Measurements from ENCODE around the gene RIC8A. TPM values are rescaled to one million over a fixed set of nuclear protein-coding genes. Genes with fewer than 3 reads are reported as not detected.

The RIC8A gene
- total RNA-seq, 1 experiment from 2014 or later, result 129 TPM

DNA sequence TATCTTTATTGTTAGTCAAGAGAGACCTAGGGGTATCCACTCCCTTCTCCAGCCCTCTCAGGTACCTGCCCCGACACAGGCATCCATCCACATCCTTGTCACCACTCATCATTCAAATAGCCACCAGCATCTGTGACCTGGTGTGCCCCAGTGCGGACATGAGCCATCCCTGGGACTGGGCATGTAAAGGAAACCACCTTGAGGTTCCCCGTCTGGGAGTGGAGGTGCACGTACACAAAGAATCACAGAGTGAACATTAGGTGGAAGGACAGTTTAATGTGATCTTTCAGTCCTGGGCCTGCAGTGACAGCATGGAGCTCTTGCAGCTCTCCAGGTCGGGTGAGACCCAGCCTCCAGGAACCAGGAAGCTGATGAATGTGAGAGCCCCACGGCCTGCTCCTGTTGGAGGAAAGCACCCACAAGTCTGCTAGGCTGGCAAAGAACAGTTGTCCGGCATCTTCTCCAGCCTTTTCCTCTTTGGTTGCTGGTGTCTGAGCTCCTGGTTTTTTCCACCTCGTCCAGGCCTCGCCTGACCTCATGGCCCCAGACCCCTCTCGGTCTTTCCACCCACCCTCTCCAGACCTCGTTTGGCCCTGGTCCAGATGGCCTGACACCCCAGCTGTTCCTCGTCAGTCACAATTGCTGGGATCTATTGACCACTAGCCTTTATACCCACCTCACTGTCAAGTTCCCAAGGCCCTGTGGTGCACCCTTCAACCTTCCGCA, 45.8 kb downstream of the RIC8A start:
- POLR2A ChIA-PET (ENCODE audit: unreplicated experiment), result no interaction called here
- H3K27ac ChIP-seq, result no peak overlapping the region
- H3K4me3 ChIP-seq, result no peak overlapping the region
- no peaks in the 10 kb centered on the region for H3K9me3 ChIP-seq (ENCODE audit: insufficient read depth, low read depth)
- H3K4me1 ChIP-seq (replicated peaks; ENCODE audit: insufficient read depth), result no peaks in the 10 kb centered on the region
- DNase-seq, result no peak
- TF ChIP-seq, protein P1, sequence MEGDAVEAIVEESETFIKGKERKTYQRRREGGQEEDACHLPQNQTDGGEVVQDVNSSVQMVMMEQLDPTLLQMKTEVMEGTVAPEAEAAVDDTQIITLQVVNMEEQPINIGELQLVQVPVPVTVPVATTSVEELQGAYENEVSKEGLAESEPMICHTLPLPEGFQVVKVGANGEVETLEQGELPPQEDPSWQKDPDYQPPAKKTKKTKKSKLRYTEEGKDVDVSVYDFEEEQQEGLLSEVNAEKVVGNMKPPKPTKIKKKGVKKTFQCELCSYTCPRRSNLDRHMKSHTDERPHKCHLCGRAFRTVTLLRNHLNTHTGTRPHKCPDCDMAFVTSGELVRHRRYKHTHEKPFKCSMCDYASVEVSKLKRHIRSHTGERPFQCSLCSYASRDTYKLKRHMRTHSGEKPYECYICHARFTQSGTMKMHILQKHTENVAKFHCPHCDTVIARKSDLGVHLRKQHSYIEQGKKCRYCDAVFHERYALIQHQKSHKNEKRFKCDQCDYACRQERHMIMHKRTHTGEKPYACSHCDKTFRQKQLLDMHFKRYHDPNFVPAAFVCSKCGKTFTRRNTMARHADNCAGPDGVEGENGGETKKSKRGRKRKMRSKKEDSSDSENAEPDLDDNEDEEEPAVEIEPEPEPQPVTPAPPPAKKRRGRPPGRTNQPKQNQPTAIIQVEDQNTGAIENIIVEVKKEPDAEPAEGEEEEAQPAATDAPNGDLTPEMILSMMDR (conservative IDR thresholded peaks at IDR 0.05), result no peak
- TF ChIP-seq EZH2 (IDR thresholded peaks at IDR 0.05; ENCODE audit: low read depth), result no peak
- CTCF ChIA-PET, result no interaction called here
- 0 out of 2 replicates have a peak, but pooled peaks cover 5% of the 10 kb centered on the region for H3F3A ChIP-seq (ENCODE audit: insufficient read depth, low read depth)
- no peaks in the 10 kb centered on the region for H3K9me2 ChIP-seq (ENCODE audit: insufficient read depth)
- no peaks in the 10 kb centered on the region for H3K27me3 ChIP-seq (ENCODE audit: insufficient read depth, low read depth)
- intact Hi-C loops (cut with micrococcal nuclease; ENCODE audit: unreplicated experiment), result no loop called here
- no TSS peak for BruUV-seq (replicated peaks)
- H3K4me2 ChIP-seq, result no peak overlapping the region
- no peaks in the 10 kb centered on the region for H4K20me1 ChIP-seq (ENCODE audit: insufficient read depth)
- no peaks in the 10 kb centered on the region for H3K36me3 ChIP-seq (ENCODE audit: low read depth)
- no peaks in the 10 kb centered on the region for H3K79me2 ChIP-seq (ENCODE audit: low read depth)
- H2AFZ ChIP-seq, result no peak overlapping the region

- no peak for TF ChIP-seq EZH2 (IDR thresholded peaks at IDR 0.05; ENCODE audit: low read depth)
- DNase-seq, result no peak
- Histone ChIP-seq H4K20me1 (ENCODE audit: insufficient read depth) (no peaks in the 10 kb centered on the region), H3K4me1 (replicated peaks; ENCODE audit: insufficient read depth) (no peaks in the 10 kb centered on the region), H3K27me3 (ENCODE audit: insufficient read depth, low read depth) (no peaks in the 10 kb centered on the region), H3K9me2 (ENCODE audit: insufficient read depth) (no peaks in the 10 kb centered on the region), H3K4me3 (no peak overlapping the region), H3F3A (ENCODE audit: insufficient read depth, low read depth) (0 out of 2 replicates have a peak, but pooled peaks cover 5% of the 10 kb centered on the region), H3K4me2 (no peak overlapping the region), H3K79me2 (ENCODE audit: low read depth) (no peaks in the 10 kb centered on the region), H3K36me3 (ENCODE audit: low read depth) (no peaks in the 10 kb centered on the region), H3K27ac (no peak overlapping the region), H2AFZ (no peak overlapping the region), H3K9me3 (ENCODE audit: insufficient read depth, low read depth) (no peaks in the 10 kb centered on the region)
- intact Hi-C loops (cut with micrococcal nuclease; ENCODE audit: unreplicated experiment), result no loop called here
- BruUV-seq (replicated peaks), result no TSS peak
- POLR2A ChIA-PET (ENCODE audit: unreplicated experiment), result interaction anchor here (0.7 kb wide), 1 partner anchor 102 kb away, joined by 6 read pairs; no protein-coding TSS in a partner anchor
- CTCF ChIA-PET, result no interaction called here
Observed at GRCh38 chr11:253886-254270, 46.4 kb downstream of the RIC8A start.

DNA sequence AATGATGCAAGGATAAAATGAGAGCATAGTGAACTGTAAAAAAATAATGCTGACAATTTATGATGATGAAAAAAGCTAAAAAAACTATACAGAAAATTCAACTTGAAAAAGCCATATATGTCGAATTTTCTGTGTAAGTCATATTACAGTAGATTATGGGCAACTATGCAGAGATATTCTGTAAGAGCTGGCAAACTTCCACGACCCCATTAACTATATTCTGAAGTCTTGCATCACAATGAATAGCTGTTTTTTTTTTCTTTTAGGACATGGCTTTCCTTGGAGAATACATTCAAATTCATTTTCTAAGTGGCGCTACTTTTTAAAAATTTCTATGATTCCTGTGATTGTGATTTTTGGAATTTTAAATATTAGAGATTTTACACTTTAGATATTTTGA, 47.7 kb downstream of the RIC8A start:
- Histone ChIP-seq H3F3A (ENCODE audit: insufficient read depth, low read depth) (0 out of 2 replicates have a peak, but pooled peaks cover 5% of the 10 kb centered on the region), H3K79me2 (ENCODE audit: low read depth) (no peaks in the 10 kb centered on the region), H4K20me1 (ENCODE audit: insufficient read depth) (no peaks in the 10 kb centered on the region), H3K4me1 (replicated peaks; ENCODE audit: insufficient read depth) (no peaks in the 10 kb centered on the region), H3K9me3 (ENCODE audit: insufficient read depth, low read depth) (no peaks in the 10 kb centered on the region), H3K27ac (no peak overlapping the region), H2AFZ (no peak overlapping the region), H3K4me3 (no peak overlapping the region), H3K36me3 (ENCODE audit: low read depth) (no peaks in the 10 kb centered on the region), H3K27me3 (ENCODE audit: insufficient read depth, low read depth) (no peaks in the 10 kb centered on the region), H3K9me2 (ENCODE audit: insufficient read depth) (no peaks in the 10 kb centered on the region), H3K4me2 (no peak overlapping the region)
- POLR2A ChIA-PET (ENCODE audit: unreplicated experiment), result no interaction called here
- no TSS peak for BruUV-seq (replicated peaks)
- CTCF ChIA-PET, result no interaction called here
- no peak for TF ChIP-seq EZH2 (IDR thresholded peaks at IDR 0.05; ENCODE audit: low read depth)
- TF ChIP-seq, protein P1 (conservative IDR thresholded peaks at IDR 0.05), result no peak
- DNase-seq, result no peak
- intact Hi-C loops (cut with micrococcal nuclease; ENCODE audit: unreplicated experiment), result no loop called here

- no peak for DNase-seq
- ChIA-PET CTCF (no interaction called here), POLR2A (ENCODE audit: unreplicated experiment) (no interaction called here)
- intact Hi-C loops (cut with micrococcal nuclease; ENCODE audit: unreplicated experiment), result no loop called here
- TF ChIP-seq EZH2 (IDR thresholded peaks at IDR 0.05; ENCODE audit: low read depth), result no peak
- TF ChIP-seq, protein P1 (conservative IDR thresholded peaks at IDR 0.05), result no peak
- Histone ChIP-seq H3K4me3 (no peak overlapping the region), H3K9me3 (ENCODE audit: insufficient read depth, low read depth) (no peaks in the 10 kb centered on the region), H3K9me2 (ENCODE audit: insufficient read depth) (no peaks in the 10 kb centered on the region), H3K79me2 (ENCODE audit: low read depth) (no peaks in the 10 kb centered on the region), H3K4me2 (no peak overlapping the region), H4K20me1 (ENCODE audit: insufficient read depth) (no peaks in the 10 kb centered on the region), H3K36me3 (ENCODE audit: low read depth) (no peaks in the 10 kb centered on the region), H3K27me3 (ENCODE audit: insufficient read depth, low read depth) (no peaks in the 10 kb centered on the region), H3K4me1 (replicated peaks; ENCODE audit: insufficient read depth) (no peaks in the 10 kb centered on the region), H2AFZ (no peak overlapping the region), H3F3A (ENCODE audit: insufficient read depth, low read depth) (0 out of 2 replicates have a peak, but pooled peaks cover 5% of the 10 kb centered on the region), H3K27ac (no peak overlapping the region)
- no TSS peak for BruUV-seq (replicated peaks)
Observed at GRCh38 chr11:255816-256215, 48.3 kb downstream of the RIC8A start.

Measured in PC-9 (cell line).